Activated CD4-positive, alpha-beta T cell treated with anti-CD3 and anti-CD28 coated beads for 36 hours (primary cell): ENCODE data around the gene ZNF521. TPM values are rescaled to one million over a fixed set of nuclear protein-coding genes. Genes with fewer than 3 reads are reported as not detected.
"Not testable (repeated sequence)": the region's sequence is repeated elsewhere in the genome, so short reads cannot be mapped to it uniquely, and the experiment has no call there.

ENCODE experiments used
- ATAC-seq: fragments of 200-7000 bp; cut with Tn5 transposase; one replicate; pipeline ENCODE4 v1.10.0; 2021; ENCODE audit warnings: mild to moderate bottlenecking, moderate library complexity
- CTCF ChIA-PET: fragments of 350-600 bp; sonication (Branson Sonifier 250); formaldehyde crosslinking; loops from one replicate; lab custom pipeline; 2021; ENCODE audit warnings: antibody characterized with exemption; lab: Charles Lee
- POLR2A ChIA-PET: fragments of 350-600 bp; sonication (Branson Sonifier 250); formaldehyde crosslinking; loops from one replicate; lab custom pipeline; 2021; ENCODE audit warnings: antibody characterized with exemption, inconsistent platforms; lab: Charles Lee
- DNase-seq: peaks from one replicate; pipeline ENCODE4 v3.0.0-alpha.2; 2020
- H3K27ac Mint-ChIP-seq: one replicate; pipeline ENCODE4 v1.8.0; 2021; ENCODE audit warnings: mixed read lengths
- H3K27me3 Mint-ChIP-seq: one replicate; pipeline ENCODE4 v1.8.0; 2021; ENCODE audit warnings: mixed read lengths
- H3K36me3 Mint-ChIP-seq: one replicate; pipeline ENCODE4 v1.8.0; 2021; ENCODE audit warnings: low read depth, mixed read lengths
- H3K4me1 Mint-ChIP-seq: one replicate; pipeline ENCODE4 v1.8.0; 2021; ENCODE audit warnings: mixed read lengths
- H3K4me3 Mint-ChIP-seq: one replicate; pipeline ENCODE4 v1.8.0; 2021; ENCODE audit warnings: mild to moderate bottlenecking, moderate library complexity, mixed read lengths
- H3K9me3 Mint-ChIP-seq: one replicate; pipeline ENCODE4 v1.8.0; 2021; ENCODE audit warnings: low read depth, mixed read lengths
- intact Hi-C, 2 experiments: fragments of 100-400 bp; cut with DNase I in 1 of 2; cut with micrococcal nuclease in 1 of 2; formaldehyde crosslinking; loops; one replicate each; pipeline versions ENCODE4 v1.14.2 to v1.15.1; 2022 to 2024; cut with DNase I, micrococcal nuclease
- total RNA-seq, 2 experiments: library from RNA; stranded (reverse); gene quantifications; one replicate each; pipeline ENCODE4 v1.2.3, GENCODE V29; 2021

The ZNF521 gene
- total RNA-seq, 2 experiments from 2014 or later, result not detected

DNA sequence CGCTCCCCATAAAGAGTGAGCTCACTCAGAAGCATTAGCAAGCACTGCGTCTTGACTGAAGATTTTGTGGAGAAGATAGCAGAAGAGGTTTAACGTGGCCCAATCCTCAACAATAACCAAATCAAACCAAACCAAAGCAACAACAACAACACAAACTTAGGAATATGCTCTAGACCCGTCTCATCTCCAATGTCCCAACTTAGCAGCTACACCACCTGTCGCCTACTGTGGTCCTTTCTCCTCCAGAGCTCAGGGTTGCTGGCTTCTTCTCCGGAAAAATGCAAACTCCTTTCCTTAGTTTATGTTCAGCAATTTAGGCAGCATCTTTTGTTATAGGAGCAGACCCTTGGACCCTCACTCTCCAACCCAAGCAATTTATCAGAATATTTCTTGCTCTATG lies 301.4 kb downstream of the ZNF521 start:
- DNase-seq (no peak), ATAC-seq (no peak)
- POLR2A ChIA-PET, result no interaction called here
- Mint-ChIP-seq H3K27ac (no peak overlapping the region), H3K36me3 (no peaks in the 10 kb centered on the region), H3K9me3 (peaks cover 1% of the 10 kb centered on the region), H3K27me3 (no peaks in the 10 kb centered on the region), H3K4me3 (no peak overlapping the region), H3K4me1 (no peaks in the 10 kb centered on the region)
- intact Hi-C loops, result no loop called here
- CTCF ChIA-PET, result no interaction called here

DNA sequence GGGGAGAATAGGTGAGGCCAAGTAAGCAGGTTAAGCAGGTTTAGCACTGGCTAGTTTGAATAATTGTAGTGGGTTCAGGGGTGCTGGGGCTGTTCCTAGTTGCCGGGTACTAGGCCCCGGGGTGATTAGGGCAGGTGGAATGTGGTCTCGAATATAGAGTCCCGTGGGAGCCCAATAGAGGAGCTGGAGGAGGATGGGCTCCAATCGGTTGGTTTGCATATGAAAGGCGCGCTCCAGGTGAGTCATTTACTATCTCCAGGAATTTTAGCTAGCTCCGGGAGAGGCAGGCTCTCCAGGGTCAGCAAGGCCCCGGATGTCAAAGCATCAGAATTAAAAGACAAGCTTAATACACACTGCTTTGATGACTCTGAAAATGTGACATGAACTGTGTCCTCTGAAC lies 304.0 kb downstream of the ZNF521 start:
- no peaks in the 10 kb centered on the region for H3K4me1 Mint-ChIP-seq
- intact Hi-C loops, result no loop called here
- H3K27ac Mint-ChIP-seq, result no peak overlapping the region
- no peaks in the 10 kb centered on the region for H3K27me3 Mint-ChIP-seq
- DNase-seq (no peak), ATAC-seq (no peak)
- no peak overlapping the region for H3K4me3 Mint-ChIP-seq
- peaks cover 1% of the 10 kb centered on the region for H3K9me3 Mint-ChIP-seq
- ChIA-PET POLR2A (no interaction called here), CTCF (no interaction called here)
- no peaks in the 10 kb centered on the region for H3K36me3 Mint-ChIP-seq

DNA sequence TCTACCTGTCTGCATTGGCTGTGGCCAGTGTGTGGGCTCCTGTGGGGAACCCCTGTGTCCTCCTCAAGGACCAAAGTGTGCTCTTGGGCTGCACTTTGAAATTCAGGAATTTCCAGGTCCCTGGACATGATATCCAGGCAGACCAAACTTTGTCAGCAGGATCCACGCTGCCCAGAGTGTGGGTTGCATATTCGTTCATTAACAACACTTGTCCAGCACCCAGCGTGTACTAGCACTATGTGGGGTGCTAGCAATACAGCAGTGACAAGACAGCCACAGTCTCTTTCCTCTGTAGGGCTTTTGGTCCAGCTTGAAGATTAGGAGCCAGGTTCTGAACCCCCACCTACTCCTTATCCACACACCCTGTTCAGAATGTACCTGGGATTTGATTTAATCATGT lies 304.5 kb downstream of the ZNF521 start:
- CTCF ChIA-PET, result no interaction called here
- no peaks in the 10 kb centered on the region for H3K36me3 Mint-ChIP-seq
- H3K4me3 Mint-ChIP-seq, result no peak overlapping the region
- H3K27ac Mint-ChIP-seq, result no peak overlapping the region
- no peak for ATAC-seq
- intact Hi-C loops, result no loop called here
- POLR2A ChIA-PET, result no interaction called here
- no peaks in the 10 kb centered on the region for H3K27me3 Mint-ChIP-seq
- no peaks in the 10 kb centered on the region for H3K4me1 Mint-ChIP-seq
- no peak for DNase-seq
- H3K9me3 Mint-ChIP-seq, result peaks cover 1% of the 10 kb centered on the region

DNA sequence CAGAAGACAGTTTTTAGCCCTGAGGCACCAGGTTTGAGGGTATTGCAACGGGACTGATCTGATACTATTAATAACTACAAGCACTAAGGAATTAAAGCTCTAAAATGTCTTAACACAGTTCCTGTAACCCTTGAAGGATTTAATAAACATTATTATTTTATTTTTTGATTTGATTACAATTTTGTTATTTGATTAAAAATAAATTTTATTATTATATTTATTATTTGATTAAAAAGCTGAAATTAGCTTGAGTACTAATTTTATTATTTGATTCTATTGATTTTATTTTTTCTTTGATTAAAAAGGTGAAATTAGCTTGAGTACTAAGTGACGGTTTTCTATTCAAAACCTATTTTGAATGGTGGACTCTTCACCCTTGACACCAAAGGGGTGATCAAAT lies 307.3 kb downstream of the ZNF521 start:
- ChIA-PET CTCF (interaction anchor here (1.2 to 1.5 kb wide), 3 partner anchors 10 to 15 kb away, joined by 3 to 5 read pairs (median 3); no protein-coding TSS in a partner anchor), POLR2A (no interaction called here)
- Mint-ChIP-seq H3K4me3 (no peak overlapping the region), H3K27me3 (no peaks in the 10 kb centered on the region), H3K27ac (no peak overlapping the region), H3K4me1 (no peaks in the 10 kb centered on the region), H3K9me3 (peaks cover 1% of the 10 kb centered on the region), H3K36me3 (no peaks in the 10 kb centered on the region)
- ATAC-seq (no peak), DNase-seq (no peak)
- intact Hi-C loops, result no loop called here

DNA sequence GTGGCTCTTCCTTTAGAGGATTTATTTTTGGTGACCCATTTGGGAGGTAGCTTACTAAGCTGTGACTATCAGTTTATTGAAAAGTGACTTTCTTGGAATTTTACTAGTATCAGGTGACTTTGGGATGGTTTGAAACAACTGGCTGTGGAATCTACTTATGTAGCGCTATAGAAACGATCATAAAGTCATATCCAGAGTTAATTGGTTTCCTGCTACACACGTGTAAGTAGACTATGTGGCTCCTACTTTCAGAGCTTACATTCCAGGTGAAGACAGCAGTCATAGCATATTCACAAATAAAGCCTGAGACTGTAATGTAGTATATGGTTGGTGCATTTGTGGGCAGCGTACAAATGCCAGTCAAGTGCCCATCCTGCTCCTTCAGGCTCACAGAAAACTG lies 308.9 kb downstream of the ZNF521 start:
- POLR2A ChIA-PET, result no interaction called here
- Mint-ChIP-seq H3K4me1 (no peaks in the 10 kb centered on the region), H3K27ac (no peak overlapping the region), H3K4me3 (no peak overlapping the region), H3K36me3 (no peaks in the 10 kb centered on the region), H3K27me3 (no peaks in the 10 kb centered on the region), H3K9me3 (peaks cover 1% of the 10 kb centered on the region)
- intact Hi-C loops, result no loop called here
- DNase-seq (no peak), ATAC-seq (no peak)
- CTCF ChIA-PET, result interaction anchor here (1.1 kb wide), 1 partner anchor 154 kb away, joined by 3 read pairs; no protein-coding TSS in a partner anchor

DNA sequence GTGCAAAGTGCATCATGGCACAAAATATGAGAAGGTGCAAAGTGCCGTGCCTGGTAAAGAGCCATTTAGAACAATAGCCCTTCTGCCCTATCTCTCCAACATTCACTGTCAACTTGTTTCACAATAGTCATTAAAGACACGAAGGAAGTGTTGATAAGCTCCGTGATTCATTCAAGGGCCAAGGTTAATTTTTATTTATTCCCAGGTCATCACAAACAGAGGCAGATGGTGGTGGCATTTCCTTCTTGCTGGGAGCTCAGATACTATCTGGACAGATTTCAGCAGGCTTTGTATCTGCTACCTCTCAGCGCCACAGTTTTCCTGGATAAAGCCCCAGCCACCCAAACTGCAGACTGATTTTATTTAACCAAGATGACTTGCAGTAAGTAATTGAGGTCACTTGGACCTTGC lies 309.3 kb downstream of the ZNF521 start:
- POLR2A ChIA-PET, result no interaction called here
- intact Hi-C loops, result no loop called here
- Mint-ChIP-seq H3K27me3 (no peaks in the 10 kb centered on the region), H3K9me3 (peaks cover 1% of the 10 kb centered on the region), H3K4me1 (no peaks in the 10 kb centered on the region), H3K4me3 (no peak overlapping the region), H3K27ac (no peak overlapping the region), H3K36me3 (no peaks in the 10 kb centered on the region)
- no peak for ATAC-seq
- CTCF ChIA-PET, result no interaction called here
- DNase-seq, result no peak

DNA sequence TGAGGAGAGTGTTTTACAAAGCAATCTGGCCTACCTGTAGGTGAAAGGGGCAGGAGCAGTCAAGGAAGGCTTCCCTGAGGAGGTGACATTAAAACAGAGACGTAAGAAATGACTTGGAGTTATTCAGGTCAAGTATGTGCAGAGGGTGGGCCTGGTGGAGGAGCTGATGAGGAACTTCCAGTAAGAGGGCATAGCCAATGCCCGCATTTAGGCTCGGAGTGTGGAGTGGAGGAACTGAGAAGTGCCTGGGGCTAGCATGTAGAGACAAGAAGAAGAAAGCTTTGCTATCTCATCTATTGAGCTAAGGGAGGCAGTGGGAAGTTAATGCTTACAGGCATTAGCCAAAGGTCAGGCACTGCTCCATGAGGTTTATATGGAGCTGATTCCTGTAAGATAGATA lies 312.2 kb downstream of the ZNF521 start:
- Mint-ChIP-seq H3K9me3 (no peaks in the 10 kb centered on the region), H3K36me3 (no peaks in the 10 kb centered on the region), H3K27ac (no peak overlapping the region), H3K27me3 (no peaks in the 10 kb centered on the region), H3K4me1 (no peaks in the 10 kb centered on the region), H3K4me3 (no peak overlapping the region)
- CTCF ChIA-PET, result no interaction called here
- ATAC-seq (no peak), DNase-seq (no peak)
- intact Hi-C loops, result no loop called here
- POLR2A ChIA-PET, result no interaction called here

DNA sequence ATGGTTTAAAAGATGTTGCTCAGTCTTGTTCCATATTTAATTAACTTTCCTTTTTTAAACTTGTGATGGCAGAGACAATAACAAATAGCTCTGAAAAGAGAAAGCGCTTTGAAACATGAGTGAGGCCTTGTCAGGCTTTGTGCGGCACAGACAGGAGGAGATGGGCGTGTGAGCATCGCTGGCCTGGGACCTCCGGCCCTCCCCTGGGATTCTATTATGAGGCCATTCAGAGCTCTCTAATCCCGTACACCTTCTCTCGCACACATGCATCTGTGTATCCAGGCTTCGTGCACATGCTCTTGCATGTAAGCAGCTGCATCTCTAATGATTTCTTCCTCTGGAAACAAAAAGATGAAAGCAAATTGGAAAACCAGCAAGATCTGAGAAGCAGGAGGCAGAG lies 313.7 kb downstream of the ZNF521 start:
- Mint-ChIP-seq H3K9me3 (no peaks in the 10 kb centered on the region), H3K4me1 (no peaks in the 10 kb centered on the region), H3K27ac (no peak overlapping the region), H3K4me3 (no peak overlapping the region), H3K36me3 (no peaks in the 10 kb centered on the region), H3K27me3 (no peaks in the 10 kb centered on the region)
- ATAC-seq (no peak), DNase-seq (no peak)
- ChIA-PET CTCF (interaction anchor here (0.7 kb wide), 1 partner anchor 26 kb away, joined by 3 read pairs; no protein-coding TSS in a partner anchor), POLR2A (no interaction called here)
- intact Hi-C loops, result no loop called here

DNA sequence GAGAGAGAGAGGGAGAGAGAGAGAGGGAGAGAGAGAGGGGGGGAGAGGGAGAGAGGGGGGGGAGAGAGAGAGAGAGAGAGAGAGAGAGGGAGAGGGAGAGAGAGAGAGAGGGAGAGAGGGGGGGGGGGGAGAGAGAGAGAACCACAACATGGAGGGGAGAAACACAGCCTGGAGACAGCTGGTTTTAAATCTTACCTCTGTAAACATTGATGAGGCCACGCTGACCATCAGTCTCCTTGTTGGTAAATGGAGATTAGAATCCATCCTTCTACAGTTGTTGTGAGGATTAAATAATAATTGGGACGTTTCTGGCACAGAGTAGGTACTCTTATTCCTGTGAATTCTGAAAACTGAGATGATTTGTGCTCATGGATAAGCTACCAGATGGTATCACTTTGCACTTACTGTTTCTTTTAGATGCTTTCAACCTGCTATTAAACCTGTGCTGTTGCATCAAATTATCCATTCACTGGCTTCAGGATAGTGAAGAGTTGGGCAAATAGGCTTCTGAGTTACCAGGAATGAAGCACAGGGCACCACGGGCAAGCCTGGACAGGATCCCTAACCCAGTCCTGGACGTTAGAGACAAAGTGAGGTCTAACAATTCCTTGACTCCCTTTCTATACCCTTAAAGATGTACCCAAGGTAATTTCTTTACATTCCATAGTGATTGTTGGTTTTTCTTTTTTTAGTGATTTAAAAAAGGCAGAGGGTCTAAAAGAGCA lies 318.1 kb downstream of the ZNF521 start:
- ATAC-seq (no peak), DNase-seq (no peak)
- Mint-ChIP-seq H3K36me3 (no peaks in the 10 kb centered on the region), H3K4me1 (no peaks in the 10 kb centered on the region), H3K9me3 (peaks cover 2% of the 10 kb centered on the region), H3K4me3 (no peak overlapping the region), H3K27me3 (peaks cover 9% of the 10 kb centered on the region), H3K27ac (no peak overlapping the region)
- intact Hi-C loops, result no loop called here
- ChIA-PET POLR2A (no interaction called here), CTCF (interaction anchor here (0.6 to 1.1 kb wide), 2 partner anchors 10 to 15 kb away, joined by 3 read pairs; no protein-coding TSS in a partner anchor)

DNA sequence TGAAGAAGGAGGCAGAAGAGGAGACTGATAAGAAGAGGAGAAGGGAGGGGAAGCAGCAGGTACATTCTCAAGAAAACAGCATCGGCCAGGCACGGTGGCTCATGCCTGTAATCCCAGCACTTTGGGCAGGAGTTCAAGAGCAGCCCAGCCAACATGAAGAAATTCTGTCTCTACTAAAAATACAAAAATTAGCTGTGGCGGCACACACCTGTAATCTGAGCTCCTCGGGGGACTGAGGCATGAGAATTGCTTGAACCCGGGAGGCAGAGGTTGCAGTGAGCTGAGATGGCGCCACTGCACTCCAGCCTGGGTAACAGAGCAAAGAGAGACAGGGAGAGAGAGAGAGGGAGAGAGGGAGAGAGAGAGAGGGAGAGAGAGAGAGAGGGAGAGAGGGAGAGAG lies 318.8 kb downstream of the ZNF521 start:
- not testable (repeated sequence) for H3K27ac Mint-ChIP-seq

DNA sequence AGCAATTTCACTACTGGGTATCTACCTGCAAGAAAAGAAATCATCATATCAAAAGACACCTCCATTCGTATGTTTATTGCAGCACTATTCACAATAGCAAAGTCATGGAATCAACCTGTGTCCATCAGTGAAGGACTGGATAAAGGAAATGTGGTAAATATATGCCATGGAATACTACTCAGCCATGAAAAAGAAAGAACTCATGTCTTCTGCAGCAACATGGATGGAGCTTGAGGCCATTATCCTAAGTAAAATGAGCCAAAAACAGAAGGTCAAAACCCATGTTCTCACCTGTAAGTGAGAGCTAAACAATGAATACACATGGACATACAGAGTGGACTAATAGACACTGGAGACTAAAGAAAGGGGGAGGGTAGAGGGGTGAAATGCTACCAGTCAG lies 322.2 kb downstream of the ZNF521 start:
- peaks cover 2% of the 10 kb centered on the region for H3K9me3 Mint-ChIP-seq
- CTCF ChIA-PET, result interaction anchor here (1.3 kb wide), 1 partner anchor 14 kb away, joined by 3 read pairs; no protein-coding TSS in a partner anchor
- ATAC-seq (no peak), DNase-seq (no peak)
- no peaks in the 10 kb centered on the region for H3K4me1 Mint-ChIP-seq
- intact Hi-C loops, result no loop called here
- no peak overlapping the region for H3K4me3 Mint-ChIP-seq
- no peak overlapping the region for H3K27ac Mint-ChIP-seq
- peaks cover 11% of the 10 kb centered on the region for H3K27me3 Mint-ChIP-seq
- POLR2A ChIA-PET, result no interaction called here
- no peaks in the 10 kb centered on the region for H3K36me3 Mint-ChIP-seq

More for the DNA sequence above, 318.8 kb downstream of the ZNF521 start:
- CTCF ChIA-PET, POLR2A ChIA-PET, H3K9me3 Mint-ChIP-seq, ATAC-seq, H3K36me3 Mint-ChIP-seq, DNase-seq, intact Hi-C loops, H3K27me3 Mint-ChIP-seq, H3K4me3 Mint-ChIP-seq, H3K4me1 Mint-ChIP-seq: not testable (repeated sequence)

DNA sequence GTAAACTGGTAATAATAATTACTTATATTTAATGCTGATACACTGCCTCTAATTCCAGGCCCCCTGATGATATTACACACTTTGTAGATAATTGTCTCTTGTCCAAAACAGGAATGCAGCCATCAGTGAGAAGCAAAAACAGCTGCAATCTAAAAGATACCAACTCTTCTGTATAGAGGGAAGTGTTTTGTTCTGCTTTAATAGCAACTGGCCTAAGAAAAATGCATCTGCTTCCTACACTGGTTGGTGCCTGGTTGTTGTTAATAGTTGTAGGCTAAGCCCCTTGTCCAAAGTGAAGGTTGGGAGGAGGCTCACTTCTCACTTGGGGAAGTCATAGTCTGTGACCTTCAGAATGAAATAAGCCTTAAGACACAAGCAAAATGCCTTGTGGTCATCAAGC lies 332.0 kb downstream of the ZNF521 start:
- H3K36me3 Mint-ChIP-seq, result no peaks in the 10 kb centered on the region
- ATAC-seq (no peak), DNase-seq (no peak)
- H3K27me3 Mint-ChIP-seq, result peaks cover 2% of the 10 kb centered on the region
- H3K9me3 Mint-ChIP-seq, result peaks cover 2% of the 10 kb centered on the region
- no peak overlapping the region for H3K4me3 Mint-ChIP-seq
- POLR2A ChIA-PET, result no interaction called here
- no peaks in the 10 kb centered on the region for H3K4me1 Mint-ChIP-seq
- H3K27ac Mint-ChIP-seq, result no peak overlapping the region
- CTCF ChIA-PET, result no interaction called here
- intact Hi-C loops, result loop anchor here in 1 of 2 experiments (10.0 kb wide), 1 partner anchor 65 kb away; no protein-coding TSS in a partner anchor
